ENCODE data around the gene RPS2.

The RPS2 gene

GRCh38 chr16:1980770-1981087 lies 16.1 kb upstream of the RPS2 start:
- DNase-seq: no peak

DNA sequence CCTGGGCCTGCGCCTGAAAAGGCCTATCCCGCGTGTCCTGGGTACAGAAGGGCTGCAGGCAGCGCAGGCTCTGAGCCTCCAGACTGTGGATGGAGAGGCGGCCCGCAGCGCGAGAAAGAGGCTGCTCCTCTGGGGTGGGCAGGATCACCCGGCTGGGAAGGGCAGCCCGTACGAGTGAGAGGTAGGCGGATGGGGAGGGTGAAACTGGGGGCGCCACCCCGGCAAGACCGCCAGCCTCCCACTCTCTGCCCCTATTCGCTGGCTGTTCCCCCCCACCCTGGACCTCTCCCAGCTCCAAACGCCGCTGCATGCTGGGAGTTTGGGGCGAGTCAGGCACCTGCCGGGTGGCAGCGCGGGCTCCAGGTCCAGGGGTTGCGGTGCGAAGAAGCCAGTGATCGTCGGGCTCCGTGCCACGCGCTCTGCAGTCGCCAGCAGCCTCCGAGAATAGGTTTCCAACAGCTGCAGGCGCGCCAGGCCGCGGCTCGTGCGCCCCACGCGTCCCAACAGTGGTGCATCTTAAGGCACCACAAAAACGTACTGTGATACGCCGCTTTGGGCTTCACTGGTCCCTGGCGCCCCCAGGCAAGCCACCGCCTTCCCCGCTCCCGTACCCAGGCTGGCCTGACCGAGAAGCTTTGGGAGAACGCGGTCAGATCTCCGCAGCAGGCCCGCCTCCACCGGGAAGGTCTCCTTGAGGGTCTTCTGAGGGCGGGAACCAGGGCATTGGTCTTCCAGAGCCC lies 15.6 kb upstream of the RPS2 start:
- no peak for DNase-seq

DNA sequence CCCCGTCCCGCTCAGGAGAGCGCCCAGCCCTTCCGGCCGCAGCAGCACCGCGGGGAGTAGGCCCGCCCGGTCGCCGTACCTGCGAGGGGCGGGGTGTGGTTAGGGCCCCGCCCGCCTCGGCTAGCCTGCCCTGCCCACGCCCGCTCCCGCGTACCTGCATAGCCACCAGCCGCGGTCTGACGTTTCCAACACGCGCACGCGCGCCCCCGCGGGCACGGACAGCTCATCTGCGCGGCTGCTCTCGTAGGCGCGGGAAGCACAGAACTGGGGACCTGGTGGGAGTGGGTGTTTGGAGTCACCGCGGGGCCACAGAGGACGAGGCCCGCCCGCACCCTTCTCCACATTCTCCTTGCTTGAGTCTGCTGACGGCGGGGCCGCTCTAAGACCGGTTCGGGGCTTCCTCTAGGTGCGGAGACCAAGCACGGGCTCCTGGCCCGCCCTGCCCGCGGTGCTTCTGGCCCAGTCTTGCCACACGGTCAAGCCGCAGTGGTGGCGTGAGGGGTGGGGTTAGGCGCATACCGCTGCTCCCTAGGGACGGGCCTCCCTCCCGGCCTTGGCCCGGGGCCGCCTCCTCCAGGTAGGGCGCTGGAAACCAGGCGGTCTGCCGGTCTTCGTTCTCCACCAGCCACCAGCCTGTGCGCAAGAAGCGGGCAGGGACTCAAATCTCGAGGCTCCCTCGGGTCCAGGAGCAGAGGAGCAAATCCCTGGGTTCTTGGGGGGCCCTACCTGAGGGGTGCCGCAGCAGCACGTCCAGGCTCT lies 14.8 kb upstream of the RPS2 start:
- DNase-seq: peak; percentile 53

- DNase-seq: no peak
These were observed 14.0 kb upstream of the RPS2 start for GRCh38 chr16:1978476-1979120.

- DNase-seq: no peak
These were observed 13.2 kb upstream of the RPS2 start for GRCh38 chr16:1977875-1978268.

- DNase-seq: no peak
These were observed 12.6 kb upstream of the RPS2 start for GRCh38 chr16:1976951-1977874.

DNA sequence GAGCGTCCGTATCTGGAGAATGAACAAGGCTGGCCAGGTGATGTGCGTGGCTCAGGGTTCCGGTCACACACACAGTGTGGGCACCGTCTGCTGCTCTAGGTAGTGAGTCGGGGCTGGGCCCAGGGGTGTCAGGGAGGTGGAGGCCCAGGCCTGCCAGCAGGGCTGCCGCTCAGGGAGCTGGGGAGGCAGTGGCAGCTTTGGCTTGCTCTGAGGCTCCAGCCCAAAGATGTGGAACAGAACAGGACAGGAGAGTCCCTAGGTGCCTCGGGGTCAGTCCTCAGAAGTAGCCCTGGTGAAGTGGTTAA lies 11.5 kb upstream of the RPS2 start:
- no peak for DNase-seq

DNA sequence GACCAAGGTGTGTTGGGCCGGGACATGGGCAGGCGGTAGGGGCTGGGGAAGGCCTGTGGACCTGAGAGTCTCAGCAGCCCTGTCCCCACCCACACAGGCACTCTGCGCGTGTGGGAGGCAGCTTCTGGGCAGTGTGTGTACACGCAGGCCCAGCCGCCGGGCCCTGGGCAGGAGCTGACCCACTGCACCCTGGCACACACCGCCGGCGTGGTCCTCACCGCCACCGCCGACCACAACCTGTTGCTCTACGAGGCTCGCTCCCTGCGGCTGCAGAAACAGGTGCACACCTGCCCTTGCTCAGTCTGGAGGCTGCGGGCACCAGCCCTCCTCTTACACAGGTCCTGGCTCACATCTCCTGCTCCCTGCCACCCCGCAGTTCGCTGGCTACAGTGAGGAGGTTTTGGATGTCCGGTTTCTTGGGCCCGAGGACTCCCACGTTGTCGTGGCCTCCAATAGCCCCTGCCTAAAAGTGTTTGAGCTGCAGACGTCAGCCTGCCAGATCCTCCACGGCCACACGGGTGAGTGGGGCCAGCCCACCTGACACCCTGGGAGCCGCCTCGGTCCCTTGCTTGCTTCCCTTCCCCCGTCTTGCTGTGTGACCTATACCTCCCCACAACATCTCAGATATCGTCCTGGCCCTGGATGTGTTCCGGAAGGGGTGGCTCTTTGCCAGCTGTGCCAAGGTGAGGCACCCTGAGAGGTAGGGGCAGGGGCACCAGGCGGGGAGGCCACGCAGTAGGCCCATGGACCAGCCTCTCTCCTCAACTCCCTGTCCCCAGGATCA lies 11.0 kb upstream of the RPS2 start:
- no peak for DNase-seq

DNA sequence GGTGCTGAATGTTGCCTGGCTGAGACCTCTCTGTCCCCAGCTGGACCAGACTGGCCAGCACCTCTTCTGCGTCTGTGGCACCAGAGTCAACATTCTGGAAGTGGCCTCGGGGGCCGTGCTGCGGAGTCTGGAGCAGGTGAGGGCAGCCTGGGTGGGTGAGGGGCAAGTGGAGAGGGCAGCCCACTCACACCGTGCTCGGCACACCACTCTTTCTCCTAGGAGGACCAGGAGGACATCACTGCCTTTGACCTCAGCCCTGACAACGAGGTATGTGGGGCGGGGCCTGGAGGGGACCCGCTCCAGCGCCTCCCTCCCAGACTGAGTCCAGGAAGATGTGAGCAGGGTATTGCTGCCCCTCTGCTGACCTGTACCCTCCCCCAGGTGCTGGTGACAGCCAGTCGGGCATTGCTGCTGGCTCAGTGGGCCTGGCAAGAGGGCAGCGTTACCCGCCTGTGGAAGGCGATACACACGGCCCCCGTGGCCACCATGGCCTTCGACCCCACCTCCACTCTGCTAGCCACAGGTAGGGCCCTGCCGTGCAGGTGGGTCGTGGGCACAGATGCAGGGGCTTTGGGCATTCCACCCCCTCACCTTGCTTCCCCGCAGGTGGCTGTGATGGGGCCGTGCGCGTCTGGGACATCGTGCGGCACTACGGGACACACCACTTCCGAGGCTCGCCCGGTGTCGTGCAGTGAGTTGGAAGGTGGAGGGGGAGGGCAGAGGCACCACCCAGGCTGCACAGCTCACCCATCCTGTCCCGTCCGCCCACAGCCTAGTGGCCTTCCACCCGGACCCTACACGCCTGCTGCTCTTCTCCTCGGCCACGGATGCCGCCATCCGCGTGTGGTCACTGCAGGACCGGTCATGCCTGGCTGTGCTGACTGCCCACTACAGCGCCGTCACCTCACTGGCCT lies 9.8 kb upstream of the RPS2 start:
- DNase-seq: no peak

- no peak for DNase-seq
These were observed 9.0 kb upstream of the RPS2 start for GRCh38 chr16:1973461-1974156.

GRCh38 chr16:1972490-1972877 lies 7.9 kb upstream of the RPS2 start:
- DNase-seq: peak; percentile 27

GRCh38 chr16:1971796-1972489 lies 7.3 kb upstream of the RPS2 start, which contains the start of gene TBL3:
Gene TBL3, plus strand, starts transcription at chr16:1972053. Its CDS starts 112 bp downstream, at chr16:1972165.
- peak; percentile 98 for DNase-seq

GRCh38 chr16:1968146-1968953 lies 3.7 kb upstream of the RPS2 start:
- no peak for DNase-seq

GRCh38 chr16:1966460-1966859 lies 1.8 kb upstream of the RPS2 start, which contains the start of gene RNF151:
Gene RNF151, plus strand, starts transcription at chr16:1966856. Its CDS starts 26 bp downstream, at chr16:1966882.
- DNase-seq: no peak

- no peak for DNase-seq
These were observed 873 bp upstream of the RPS2 start for GRCh38 chr16:1965396-1966001.

GRCh38 chr16:1963806-1964505 lies 670 bp downstream of the RPS2 start:
- DNase-seq: no peak
